OCI-LY7 (cell line): ENCODE data around the gene CACNB3. TPM values are rescaled to one million over a fixed set of nuclear protein-coding genes. Genes with fewer than 3 reads are reported as not detected.

ENCODE experiments used
- BruUV-seq: library from RNA; stranded (reverse); fragments of 400-500 nt; replicated peaks from 2 replicates; lab custom pipeline; 2021; lab: Mats Ljungman, UMichigan
- CTCF ChIA-PET: fragments of 300-600 bp; sonication (Branson Sonifier 250); formaldehyde crosslinking; loops from one replicate; lab custom pipeline; 2022; ENCODE audit warnings: antibody characterized with exemption; ENCODE audit not compliant: unreplicated experiment; lab: Charles Lee
- POLR2A ChIA-PET: fragments of 300-600 bp; sonication (Branson Sonifier 250); formaldehyde crosslinking; loops from one replicate; lab custom pipeline; 2022; ENCODE audit warnings: antibody characterized with exemption; lab: Charles Lee
- DNase-seq: peaks from one replicate; pipeline ENCODE4 v3.0.0-alpha.2; 2015; ENCODE audit warnings: low spot score
- H2AFZ ChIP-seq: fragments of 200-600 bp; sonication (generic), shearing (Covaris generic); 2 replicates; pipeline ENCODE4 v1.6.1; 2014; ENCODE audit warnings: mild to moderate bottlenecking, antibody characterized with exemption, low read length, moderate library complexity
- H3K27ac ChIP-seq: fragments of 200-600 bp; sonication (generic); 2 replicates; pipeline ENCODE4 v1.5.1; 2014; ENCODE audit warnings: mixed run types, low read depth, mild to moderate bottlenecking, moderate library complexity, low read length, inconsistent platforms; ENCODE audit not compliant: poor library complexity, severe bottlenecking
- H3K36me3 ChIP-seq: fragments of 200-600 bp; sonication (generic); 2 replicates; pipeline ENCODE4 v1.6.1; 2014; ENCODE audit warnings: mild to moderate bottlenecking, antibody characterized with exemption, low read length, moderate library complexity, mixed read lengths; ENCODE audit not compliant: insufficient read depth
- H3K4me1 ChIP-seq: fragments of 200-600 bp; sonication (generic); 2 replicates; pipeline ENCODE4 v1.5.1; 2014; ENCODE audit warnings: mild to moderate bottlenecking, low read length; ENCODE audit not compliant: insufficient read depth, poor library complexity, severe bottlenecking
- H3K4me2 ChIP-seq: fragments of 200-600 bp; sonication (generic); 2 replicates; pipeline ENCODE4 v1.6.1; 2014; ENCODE audit warnings: mild to moderate bottlenecking, low read length
- H3K4me3 ChIP-seq: fragments of 200-600 bp; sonication (generic); 2 replicates; pipeline ENCODE4 v1.5.1; 2014; ENCODE audit warnings: mild to moderate bottlenecking, low read depth, low read length; ENCODE audit not compliant: poor library complexity, severe bottlenecking
- H3K79me2 ChIP-seq: fragments of 200-600 bp; sonication (generic); 2 replicates; pipeline ENCODE4 v1.6.1; 2016; ENCODE audit warnings: low read depth, mild to moderate bottlenecking, low read length, moderate library complexity, mixed read lengths; ENCODE audit not compliant: insufficient read depth
- H3K9me2 ChIP-seq: fragments of 200-600 bp; sonication (generic); 2 replicates; pipeline ENCODE4 v1.6.1; 2016; ENCODE audit warnings: mild to moderate bottlenecking, low read length, mixed read lengths; ENCODE audit not compliant: insufficient read depth
- H3K9me3 ChIP-seq: fragments of 200-600 bp; sonication (generic); 2 replicates; pipeline ENCODE4 v1.6.1; 2014; ENCODE audit warnings: mild to moderate bottlenecking, mixed run types, low read length, mixed read lengths
- H4K20me1 ChIP-seq: fragments of 200-600 bp; sonication (generic); 2 replicates; pipeline ENCODE4 v1.6.1; 2014; ENCODE audit warnings: mild to moderate bottlenecking, antibody characterized with exemption, low read length, moderate library complexity, mixed read lengths; ENCODE audit not compliant: insufficient read depth
- EZH2phosphoT487 ChIP-seq: fragments of 200-600 bp; sonication (generic); IDR thresholded peaks from 2 replicates; pipeline ENCODE4 v1.6.1; 2018; ENCODE audit warnings: low read depth, borderline replicate concordance, mild to moderate bottlenecking, mixed run types, antibody characterized with exemption, low read length, moderate library complexity, mixed read lengths
- intact Hi-C: fragments of 100-400 bp; cut with micrococcal nuclease; formaldehyde crosslinking; loops from one replicate; pipeline ENCODE4 v1.10.0; 2022; ENCODE audit not compliant: unreplicated experiment
- total RNA-seq, 2 experiments: library from RNA; depleted of rRNA in 1 of 2; stranded (reverse); fragments of >200 nt in 1 of 2; shearing (Covaris generic) in 1 of 2; gene quantifications; 2 replicates each; pipeline ENCODE4 v1.2.3, GENCODE V29; 2014 to 2022
- TF ChIP-seq, protein P1 (sequence below): fragments of 200-600 bp; sonication (generic); conservative IDR thresholded peaks from 2 replicates; pipeline ENCODE4 v1.5.1; 2014; ENCODE audit warnings: mild to moderate bottlenecking, antibody characterized with exemption, low read length, moderate library complexity, mixed read lengths

Gene CACNB3
- total RNA-seq, 2 experiments from 2014 or later: 5.6 to 20.6 TPM

DNA sequence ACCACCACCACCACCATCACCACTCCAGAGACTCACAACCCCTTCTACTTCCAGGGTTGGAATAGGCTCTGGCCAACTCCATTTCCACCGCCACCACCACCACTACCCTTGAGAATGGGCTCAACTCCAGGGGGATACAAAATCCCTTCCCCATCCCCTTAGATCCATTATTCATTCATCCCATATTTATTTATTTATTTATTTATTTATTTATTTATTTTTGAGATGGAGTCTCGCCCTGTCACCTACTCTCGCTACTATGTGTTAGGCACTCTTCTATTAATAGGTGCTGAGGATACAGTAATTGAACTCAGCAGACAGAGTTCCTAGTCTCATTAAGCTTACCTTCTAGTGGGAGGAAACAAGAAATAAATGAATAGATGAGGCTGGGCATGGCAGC, 24.6 kb upstream of the CACNB3 start:
- POLR2A ChIA-PET: no interaction called here
- BruUV-seq: no TSS peak

DNA sequence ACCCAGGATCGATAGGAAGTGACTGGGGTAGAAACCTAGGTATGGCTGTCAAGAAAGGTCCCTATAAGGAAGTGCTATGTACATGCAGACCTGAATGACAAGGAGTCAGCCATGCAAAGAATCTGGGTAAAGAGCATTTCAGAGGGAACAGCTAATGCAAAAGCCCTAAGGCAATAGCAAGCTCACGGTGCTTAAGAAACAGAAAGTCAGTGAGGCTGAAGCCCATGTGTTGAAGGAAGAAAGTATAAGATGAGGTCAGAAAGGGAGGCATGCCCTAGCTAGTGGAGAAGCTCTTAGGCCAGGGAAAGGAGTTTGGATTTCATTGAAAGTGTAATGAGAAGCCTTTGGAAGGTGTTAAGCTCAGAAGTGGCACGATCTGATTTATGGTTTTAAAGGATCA, 23.4 kb upstream of the CACNB3 start:
- POLR2A ChIA-PET: interaction anchor here (0.5 to 1.0 kb wide), 2 partner anchors 39 to 325 kb away, joined by 3 to 4 read pairs; no protein-coding TSS in a partner anchor
- Histone ChIP-seq H3K9me3 (no peaks in the 10 kb centered on the region), H3K36me3 (no peaks in the 10 kb centered on the region), H3K4me2 (no peak overlapping the region), H3K79me2 (no peaks in the 10 kb centered on the region), H2AFZ (no peak overlapping the region), H3K27ac (no peak overlapping the region), H3K4me1 (no peaks in the 10 kb centered on the region), H3K9me2 (no peaks in the 10 kb centered on the region), H3K4me3 (no peak overlapping the region), H4K20me1 (no peaks in the 10 kb centered on the region)
- DNase-seq: no peak
- no TSS peak for BruUV-seq
- no peak for TF ChIP-seq EZH2phosphoT487
- TF ChIP-seq, protein P1, sequence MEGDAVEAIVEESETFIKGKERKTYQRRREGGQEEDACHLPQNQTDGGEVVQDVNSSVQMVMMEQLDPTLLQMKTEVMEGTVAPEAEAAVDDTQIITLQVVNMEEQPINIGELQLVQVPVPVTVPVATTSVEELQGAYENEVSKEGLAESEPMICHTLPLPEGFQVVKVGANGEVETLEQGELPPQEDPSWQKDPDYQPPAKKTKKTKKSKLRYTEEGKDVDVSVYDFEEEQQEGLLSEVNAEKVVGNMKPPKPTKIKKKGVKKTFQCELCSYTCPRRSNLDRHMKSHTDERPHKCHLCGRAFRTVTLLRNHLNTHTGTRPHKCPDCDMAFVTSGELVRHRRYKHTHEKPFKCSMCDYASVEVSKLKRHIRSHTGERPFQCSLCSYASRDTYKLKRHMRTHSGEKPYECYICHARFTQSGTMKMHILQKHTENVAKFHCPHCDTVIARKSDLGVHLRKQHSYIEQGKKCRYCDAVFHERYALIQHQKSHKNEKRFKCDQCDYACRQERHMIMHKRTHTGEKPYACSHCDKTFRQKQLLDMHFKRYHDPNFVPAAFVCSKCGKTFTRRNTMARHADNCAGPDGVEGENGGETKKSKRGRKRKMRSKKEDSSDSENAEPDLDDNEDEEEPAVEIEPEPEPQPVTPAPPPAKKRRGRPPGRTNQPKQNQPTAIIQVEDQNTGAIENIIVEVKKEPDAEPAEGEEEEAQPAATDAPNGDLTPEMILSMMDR: no peak
- CTCF ChIA-PET: interaction anchor here (1.1 to 1.3 kb wide), 4 partner anchors 20 to 48 kb away, joined by 4 to 7 read pairs (median 5); no protein-coding TSS in a partner anchor
- intact Hi-C loops: loop anchor here (1.0 to 5.0 kb wide), 2 partner anchors 42 to 253 kb away; no protein-coding TSS in a partner anchor

More for the DNA sequence above, 24.6 kb upstream of the CACNB3 start:
- Histone ChIP-seq H3K9me2 (no peaks in the 10 kb centered on the region), H3K4me3 (no peak overlapping the region), H4K20me1 (no peaks in the 10 kb centered on the region), H3K4me1 (no peaks in the 10 kb centered on the region), H3K9me3 (no peaks in the 10 kb centered on the region), H2AFZ (no peak overlapping the region), H3K27ac (no peak overlapping the region), H3K79me2 (no peaks in the 10 kb centered on the region), H3K36me3 (no peaks in the 10 kb centered on the region), H3K4me2 (no peak overlapping the region)
- intact Hi-C loops: no loop called here
- DNase-seq: no peak
- TF ChIP-seq, protein P1: no peak
- TF ChIP-seq EZH2phosphoT487: no peak
- CTCF ChIA-PET: no interaction called here
